IPS-18c (cell line): ENCODE results near the gene PPP1R10.
A peak's percentile ranks its signal among the peaks of the same experiment; 100 is the strongest.
"Not testable (repeated sequence)": the region's sequence is repeated elsewhere in the genome, so short reads cannot be mapped to it uniquely, and the experiment has no call there.

Source experiments
- H3K4me3 ChIP-seq: 2 replicates; pipeline ENCODE4 v1.7.0; 2013; ENCODE audit warnings: low read depth, mild to moderate bottlenecking, low read length, moderate library complexity; ENCODE audit not compliant: insufficient read depth
- H3K9me3 ChIP-seq: one replicate; pipeline ENCODE4 v1.6.1; 2013; ENCODE audit warnings: mild to moderate bottlenecking, low read length, moderate library complexity; ENCODE audit not compliant: control insufficient read depth, insufficient read depth

Gene PPP1R10

GRCh38 chr6:30616811-30617564 is at the start of gene PPP1R10:
PPP1R10 (minus strand) TSS chr6:30617243; CDS start chr6:30609944, 7,299 bp downstream.
- H3K9me3 ChIP-seq: no peaks in the 10 kb centered on the region
- peak within 1 kb of the TSS; percentile 95 for H3K4me3 ChIP-seq

GRCh38 chr6:30666300-30666699 is 49.3 kb upstream of the PPP1R10 start:
- H3K9me3 ChIP-seq, H3K4me3 ChIP-seq: not testable (repeated sequence)

GRCh38 chr6:30664994-30665767 is 48.1 kb upstream of the PPP1R10 start:
- H3K4me3 ChIP-seq: no peak overlapping the region
- no peaks in the 10 kb centered on the region for H3K9me3 ChIP-seq

- H3K4me3 ChIP-seq, H3K9me3 ChIP-seq: not testable (repeated sequence)
Measured at GRCh38 chr6:30657922-30658321, 40.9 kb upstream of the PPP1R10 start.

- Histone ChIP-seq H3K9me3 (no peaks in the 10 kb centered on the region), H3K4me3 (no peak overlapping the region)
Measured at GRCh38 chr6:30657454-30657853, 40.4 kb upstream of the PPP1R10 start.

GRCh38 chr6:30656513-30656912 is 39.5 kb upstream of the PPP1R10 start:
- Histone ChIP-seq H3K4me3 (no peak overlapping the region), H3K9me3 (no peaks in the 10 kb centered on the region)

GRCh38 chr6:30655743-30656094 is 38.7 kb upstream of the PPP1R10 start:
- Histone ChIP-seq H3K4me3 (no peak overlapping the region), H3K9me3 (no peaks in the 10 kb centered on the region)

GRCh38 chr6:30654798-30655742 is 38.0 kb upstream of the PPP1R10 start:
- H3K4me3 ChIP-seq: no peak overlapping the region
- H3K9me3 ChIP-seq: no peaks in the 10 kb centered on the region

- Histone ChIP-seq H3K4me3 (no peak overlapping the region), H3K9me3 (no peaks in the 10 kb centered on the region)
Measured at GRCh38 chr6:30651143-30651542, 34.1 kb upstream of the PPP1R10 start.

- H3K9me3 ChIP-seq: no peaks in the 10 kb centered on the region
- peak overlapping the region; percentile 95 for H3K4me3 ChIP-seq
Measured at GRCh38 chr6:30647242-30648116, 30.4 kb upstream of the PPP1R10 start.

- H3K9me3 ChIP-seq: no peaks in the 10 kb centered on the region
- peak within 1 kb of the TSS; percentile 95 for H3K4me3 ChIP-seq
Measured at GRCh38 chr6:30646450-30647241, 29.6 kb upstream of the PPP1R10 start, which contains the start of gene C6orf136. C6orf136 (plus strand) TSS chr6:30647133; CDS start chr6:30647232, 99 bp downstream.

GRCh38 chr6:30645989-30646388 is 28.9 kb upstream of the PPP1R10 start:
- H3K9me3 ChIP-seq: no peaks in the 10 kb centered on the region
- peak overlapping the region; percentile 95 for H3K4me3 ChIP-seq

- no peaks in the 10 kb centered on the region for H3K9me3 ChIP-seq
Measured at GRCh38 chr6:30644769-30645168, 27.7 kb upstream of the PPP1R10 start.

GRCh38 chr6:30643656-30644055 is 26.6 kb upstream of the PPP1R10 start:
- Histone ChIP-seq H3K4me3 (no peak overlapping the region), H3K9me3 (peaks cover 2% of the 10 kb centered on the region)

More at GRCh38 chr6:30644769-30645168, 27.7 kb upstream of the PPP1R10 start:
- H3K4me3 ChIP-seq: no peak overlapping the region

GRCh38 chr6:30641048-30641447 is 24.0 kb upstream of the PPP1R10 start:
- H3K9me3 ChIP-seq: peaks cover 2% of the 10 kb centered on the region
- no peak overlapping the region for H3K4me3 ChIP-seq

- Histone ChIP-seq H3K9me3 (peaks cover 2% of the 10 kb centered on the region), H3K4me3 (no peak overlapping the region)
Measured at GRCh38 chr6:30640481-30640880, 23.4 kb upstream of the PPP1R10 start.
